GM23248 (cell line): ENCODE data around the gene SLC13A4. TPM values are rescaled to one million over a fixed set of nuclear protein-coding genes. Genes with fewer than 3 reads are reported as not detected.
A peak's percentile ranks its signal among the peaks of the same experiment; 100 is the strongest.
"Not testable (repeated sequence)": the region's sequence is repeated elsewhere in the genome, so short reads cannot be mapped to it uniquely, and the experiment has no call there.

ENCODE experiments used
- DNase-seq: peaks from one replicate; pipeline ENCODE4 v3.0.0-alpha.2; 2015
- H2AFZ ChIP-seq: fragments of 200-600 bp; sonication (generic); 2 replicates; pipeline ENCODE4 v1.6.1; 2016; ENCODE audit warnings: antibody characterized with exemption
- H3F3A ChIP-seq: fragments of 200-600 bp; sonication (generic); 2 replicates; pipeline ENCODE4 v1.6.1; 2016; ENCODE audit warnings: mild to moderate bottlenecking, antibody characterized with exemption, mixed run types; ENCODE audit not compliant: insufficient read depth
- H3K27ac ChIP-seq: fragments of 200-600 bp; sonication (generic); 2 replicates; pipeline ENCODE4 v1.5.1; 2016; ENCODE audit warnings: mild to moderate bottlenecking
- H3K27me3 ChIP-seq: fragments of 200-600 bp; sonication (generic); replicated peaks from 2 replicates; pipeline ENCODE4 v1.6.1; 2016; ENCODE audit warnings: mild to moderate bottlenecking; ENCODE audit not compliant: insufficient read depth
- H3K36me3 ChIP-seq: fragments of 200-600 bp; sonication (generic); 2 replicates; pipeline ENCODE4 v1.6.1; 2016; ENCODE audit warnings: low read depth, mild to moderate bottlenecking
- H3K4me1 ChIP-seq: fragments of 200-600 bp; sonication (generic); 2 replicates; pipeline ENCODE4 v1.6.1; 2016; ENCODE audit warnings: mild to moderate bottlenecking; ENCODE audit not compliant: insufficient read depth
- H3K4me2 ChIP-seq: fragments of 200-600 bp; sonication (generic); one replicate; pipeline ENCODE4 v1.6.1; 2016; ENCODE audit warnings: mild to moderate bottlenecking; ENCODE audit not compliant: unreplicated experiment
- H3K4me3 ChIP-seq: fragments of 200-600 bp; sonication (generic); 2 replicates; pipeline ENCODE4 v1.5.1; 2016; ENCODE audit warnings: mild to moderate bottlenecking
- H3K79me2 ChIP-seq: fragments of 200-600 bp; sonication (generic); 2 replicates; pipeline ENCODE4 v1.6.1; 2016; ENCODE audit warnings: mild to moderate bottlenecking; ENCODE audit not compliant: insufficient read depth
- H3K9ac ChIP-seq: fragments of 200-600 bp; sonication (generic); 2 replicates; pipeline ENCODE4 v1.6.1; 2016; ENCODE audit warnings: mild to moderate bottlenecking
- H3K9me2 ChIP-seq: fragments of 200-600 bp; sonication (generic); 2 replicates; pipeline ENCODE4 v1.6.1; 2016; ENCODE audit warnings: mixed run types, mild to moderate bottlenecking, moderate library complexity; ENCODE audit not compliant: insufficient read depth
- H3K9me3 ChIP-seq: fragments of 200-600 bp; sonication (generic); one replicate; pipeline ENCODE4 v1.6.1; 2017; ENCODE audit warnings: low read depth
- H4K20me1 ChIP-seq: fragments of 200-600 bp; sonication (generic); 2 replicates; pipeline ENCODE4 v1.6.0; 2016; ENCODE audit not compliant: insufficient read depth
- EZH2 ChIP-seq: fragments of 200-600 bp; sonication (generic); IDR thresholded peaks from 2 replicates; pipeline ENCODE4 v1.6.1; 2018; ENCODE audit warnings: antibody characterized with exemption, mild to moderate bottlenecking; ENCODE audit not compliant: insufficient read depth, poor library complexity, severe bottlenecking
- EZH2phosphoT487 ChIP-seq: fragments of 200-600 bp; sonication (generic); IDR thresholded peaks from 2 replicates; pipeline ENCODE4 v1.6.1; 2018; ENCODE audit warnings: antibody characterized with exemption, moderate library complexity, mild to moderate bottlenecking, low read depth; ENCODE audit not compliant: insufficient read depth
- WGBS, 2 experiments: methylation state at CpG; one replicate each; pipeline ENCODE4 v1.1.6; 2015 to 2017; ENCODE audit warnings: low lambda C conversion rate in 2 of 2, low coverage in 1 of 2; ENCODE audit errors: missing lambda C conversion rate in 2 of 2; 5-methylcytosine and 5-hydroxymethylcytosine counted together
- in situ Hi-C: fragments of 300-500 bp; cut with MboI; formaldehyde crosslinking; loops from 2 replicates; pipeline ENCODE4 v1.15.0; 2020
- polyA plus RNA-seq: library from polyadenylated mRNA; unstranded; fragments of >200 nt; fragmentation: Nextera tagmentation; extraction: Ambion mirVana; gene quantifications from 2 replicates; pipeline ENCODE4 v1.2.1, GENCODE V29; 2016
- total RNA-seq: library from RNA; depleted of rRNA; stranded (reverse); fragments of >200 nt; shearing (Covaris generic); gene quantifications from 2 replicates; pipeline ENCODE4 v1.2.3, GENCODE V29; 2014

The SLC13A4 gene
- total and polyA plus RNA-seq, 2 experiments from 2014 or later: 0.11 to 1.9 TPM

- H3K9ac ChIP-seq: peak overlapping the region; percentile 54
- in situ Hi-C loops: loop anchor here (10.0 kb wide), 1 partner anchor 125 kb away; no protein-coding TSS in a partner anchor
- H3K27ac ChIP-seq: peak overlapping the region; percentile 82
- H3K4me2 ChIP-seq: peak overlapping the region; percentile 66
- WGBS, 2 experiments: 0 to 12% methylated on average over 1 of the region's 1 CpG
- H3K79me2 ChIP-seq: peaks cover 96% of the 10 kb centered on the region
- H4K20me1 ChIP-seq: no peaks in the 10 kb centered on the region
- TF ChIP-seq EZH2 (no peak), EZH2phosphoT487 (no peak)
- H3K27me3 ChIP-seq: no peaks in the 10 kb centered on the region
- H3K4me1 ChIP-seq: peaks cover 57% of the 10 kb centered on the region
- H3K4me3 ChIP-seq: peak overlapping the region; percentile 29
- H3K9me3 ChIP-seq: no peaks in the 10 kb centered on the region
- no peak overlapping the region for H2AFZ ChIP-seq
- H3K9me2 ChIP-seq: no peaks in the 10 kb centered on the region
- DNase-seq: peak; percentile 90
- peaks cover 8% of the 10 kb centered on the region for H3K36me3 ChIP-seq
- peaks cover 40% of the 10 kb centered on the region for H3F3A ChIP-seq
Observed at GRCh38 chr7:135670179-135670578, 57.8 kb downstream of the SLC13A4 start.

- H3F3A ChIP-seq: peaks cover 45% of the 10 kb centered on the region
- no peak overlapping the region for H2AFZ ChIP-seq
- H3K9ac ChIP-seq: peak overlapping the region; percentile 54
- TF ChIP-seq EZH2: no peak
- TF ChIP-seq EZH2phosphoT487: no peak
- no peaks in the 10 kb centered on the region for H3K27me3 ChIP-seq
- in situ Hi-C loops: loop anchor here (10.0 kb wide), 1 partner anchor 125 kb away; no protein-coding TSS in a partner anchor
- H4K20me1 ChIP-seq: no peaks in the 10 kb centered on the region
- DNase-seq: peak; percentile 40
- peaks cover 96% of the 10 kb centered on the region for H3K79me2 ChIP-seq
- peak overlapping the region; percentile 66 for H3K4me2 ChIP-seq
- no peaks in the 10 kb centered on the region for H3K9me3 ChIP-seq
- H3K36me3 ChIP-seq: peaks cover 7% of the 10 kb centered on the region
- peaks cover 61% of the 10 kb centered on the region for H3K4me1 ChIP-seq
- H3K27ac ChIP-seq: peak overlapping the region; percentile 82
- H3K9me2 ChIP-seq: no peaks in the 10 kb centered on the region
- 48 to 56% methylated on average over 1 of the region's 1 CpG for WGBS, 2 experiments
- peak overlapping the region; percentile 29; the same call in 1 of the 2 replicates for H3K4me3 ChIP-seq
Observed at GRCh38 chr7:135669774-135670173, 58.2 kb downstream of the SLC13A4 start.

- Histone ChIP-seq H3K4me1 (peaks cover 70% of the 10 kb centered on the region), H3K27ac (peak overlapping the region; percentile 82), H3K9ac (peak overlapping the region; percentile 54; the same call in 1 of the 2 replicates), H3K79me2 (peaks cover 96% of the 10 kb centered on the region), H3F3A (peaks cover 51% of the 10 kb centered on the region)
- H4K20me1 ChIP-seq, H2AFZ ChIP-seq, H3K36me3 ChIP-seq, H3K4me3 ChIP-seq, H3K9me3 ChIP-seq, H3K9me2 ChIP-seq, H3K27me3 ChIP-seq, in situ Hi-C loops, H3K4me2 ChIP-seq, DNase-seq: not testable (repeated sequence)
- WGBS, 2 experiments: 64 to 66% methylated on average over 6 of the region's 6 CpGs
Observed at GRCh38 chr7:135668852-135669395, 59.1 kb downstream of the SLC13A4 start.

GRCh38 chr7:135667626-135668025, 60.4 kb downstream of the SLC13A4 start:
- H3K36me3 ChIP-seq, H2AFZ ChIP-seq, H3K9me3 ChIP-seq, H4K20me1 ChIP-seq, H3K4me3 ChIP-seq, H3K9ac ChIP-seq, in situ Hi-C loops, H3K27ac ChIP-seq, H3K9me2 ChIP-seq, DNase-seq, H3K4me2 ChIP-seq, H3K27me3 ChIP-seq: not testable (repeated sequence)
- Histone ChIP-seq H3K79me2 (peaks cover 90% of the 10 kb centered on the region), H3K4me1 (peaks cover 65% of the 10 kb centered on the region), H3F3A (peaks cover 54% of the 10 kb centered on the region)
- WGBS, 2 experiments: 94 to 100% methylated on average over 1 of the region's 1 CpG

- WGBS, 2 experiments: 84 to 87% methylated on average over 6 of the region's 6 CpGs
- Histone ChIP-seq H3K9ac (no peak overlapping the region), H3K27me3 (no peaks in the 10 kb centered on the region), H3F3A (peaks cover 52% of the 10 kb centered on the region), H3K9me3 (no peaks in the 10 kb centered on the region), H3K79me2 (peaks cover 82% of the 10 kb centered on the region), H3K4me1 (peaks cover 58% of the 10 kb centered on the region), H3K4me3 (no peak overlapping the region), H3K36me3 (no peaks in the 10 kb centered on the region), H3K9me2 (no peaks in the 10 kb centered on the region), H4K20me1 (no peaks in the 10 kb centered on the region), H3K27ac (peak overlapping the region; percentile 100), H3K4me2 (no peak overlapping the region), H2AFZ (no peak overlapping the region)
- TF ChIP-seq EZH2 (no peak), EZH2phosphoT487 (no peak)
- DNase-seq: no peak
- in situ Hi-C loops: no loop called here
Observed at GRCh38 chr7:135666846-135667245, 61.1 kb downstream of the SLC13A4 start.
